GM12878 (cell line): ENCODE results near the gene AATF. TPM values are rescaled to one million over a fixed set of nuclear protein-coding genes. Genes with fewer than 3 reads are reported as not detected.

Source experiments
- ATAC-seq: fragments of 200-7000 bp; cut with Tn5 transposase; 3 replicates; pipeline ENCODE4 v1.9.1; 2020; ENCODE audit warnings: mild to moderate bottlenecking, moderate library complexity
- BruUV-seq: library from RNA; stranded (reverse); fragments of 400-500 nt; replicated peaks from 2 replicates; lab custom pipeline; 2021; lab: Mats Ljungman, UMichigan
- CTCF ChIA-PET: fragments of 300-600 bp; sonication (Branson Sonifier 250); formaldehyde crosslinking; extraction: SDS; loops from one replicate; lab custom pipeline; 2021; ENCODE audit warnings: inconsistent platforms; lab: Yijun Ruan, JAX
- POLR2A ChIA-PET: fragments of 350-600 bp; formaldehyde crosslinking; extraction: SDS; loops from one replicate; lab custom pipeline; 2021; ENCODE audit warnings: inconsistent platforms; lab: Charles Lee
- RAD21 ChIA-PET: fragments of 300-600 bp; sonication (Branson Sonifier 250); formaldehyde crosslinking; loops from one replicate; lab custom pipeline; 2023; ENCODE audit warnings: antibody characterized with exemption; ENCODE audit not compliant: unreplicated experiment; lab: Charles Lee
- SMC1A ChIA-PET: fragments of 300-600 bp; sonication (Branson Sonifier 250); formaldehyde crosslinking; loops from one replicate; lab custom pipeline; 2023; ENCODE audit not compliant: unreplicated experiment, uncharacterized antibody; lab: Charles Lee
- DNase-seq: peaks from one replicate; pipeline ENCODE4 v3.0.0-alpha.2; 2011; ENCODE audit warnings: low read depth, low spot score
- FAIRE-seq: peaks from 3 replicates; lab custom pipeline; 2011; peaks lifted over from hg19 to GRCh38; lab: Jason Lieb, UNC
- H2AFZ ChIP-seq: 2 replicates; pipeline ENCODE4 v1.6.0; 2011; ENCODE audit warnings: low read depth, low read length, control low read depth; ENCODE audit not compliant: control insufficient read depth
- H3K27ac ChIP-seq: 2 replicates; pipeline ENCODE4 v1.5.1; 2011; ENCODE audit warnings: control low read depth; ENCODE audit not compliant: control insufficient read depth, insufficient read depth
- H3K27me3 ChIP-seq, 2 experiments: replicated peaks in 1 of 2; 2 replicates each; pipeline versions ENCODE4 v1.6.0 to v1.6.1; 2011; ENCODE audit warnings: low read length in 1 of 2; ENCODE audit not compliant: control insufficient read depth in 2 of 2, insufficient read depth in 2 of 2
- H3K36me3 ChIP-seq, 2 experiments: 2 replicates each; pipeline ENCODE4 v1.5.1; 2011; ENCODE audit warnings: low read length in 1 of 2; ENCODE audit not compliant: control insufficient read depth in 2 of 2, insufficient read depth in 2 of 2
- H3K4me1 ChIP-seq: 2 replicates; pipeline ENCODE4 v1.6.1; 2011; ENCODE audit warnings: mild to moderate bottlenecking, low read length, moderate library complexity, mixed read lengths; ENCODE audit not compliant: control insufficient read depth, insufficient read depth
- H3K4me2 ChIP-seq: 2 replicates; pipeline ENCODE4 v1.6.0; 2011; ENCODE audit warnings: control low read depth; ENCODE audit not compliant: control insufficient read depth, insufficient read depth
- H3K4me3 ChIP-seq: fragments of 200-600 bp; sonication (generic); 2 replicates; pipeline ENCODE4 v1.5.1; 2016
- H3K79me2 ChIP-seq: 2 replicates; pipeline ENCODE4 v1.6.0; 2011; ENCODE audit warnings: low read length; ENCODE audit not compliant: control insufficient read depth, insufficient read depth
- H3K9ac ChIP-seq: 2 replicates; pipeline ENCODE4 v1.8.0; 2011; ENCODE audit warnings: low read length, control low read depth, mixed read lengths; ENCODE audit not compliant: control insufficient read depth, insufficient read depth
- H3K9me3 ChIP-seq: replicated peaks from 3 replicates; pipeline ENCODE4 v1.5.1; 2011; ENCODE audit warnings: mild to moderate bottlenecking, low read length; ENCODE audit not compliant: control insufficient read depth, insufficient read depth
- H4K20me1 ChIP-seq: 2 replicates; pipeline ENCODE4 v1.6.0; 2011; ENCODE audit not compliant: control insufficient read depth, insufficient read depth
- CREB1 ChIP-seq: IDR thresholded peaks from 2 replicates; pipeline ENCODE4 v1.6.1; 2012; ENCODE audit warnings: low read depth, mild to moderate bottlenecking, inconsistent platforms
- CREM ChIP-seq: IDR thresholded peaks from 2 replicates; pipeline ENCODE4 v1.6.1; 2014; ENCODE audit warnings: antibody characterized with exemption, low read depth
- DPF2 ChIP-seq: fragments of 450-650 bp; IDR thresholded peaks from 2 replicates; pipeline ENCODE4 v1.6.1; 2017; ENCODE audit warnings: mild to moderate bottlenecking
- EED ChIP-seq: sonication (generic); IDR thresholded peaks from 2 replicates; pipeline ENCODE4 v1.6.1; 2016; ENCODE audit warnings: antibody characterized with exemption, low read depth
- GABPA ChIP-seq: IDR thresholded peaks from 2 replicates; pipeline ENCODE4 v1.6.1; 2014; ENCODE audit warnings: antibody characterized with exemption, low read depth, mild to moderate bottlenecking, inconsistent platforms
- HDAC6 ChIP-seq: fragments of 200-600 bp; sonication (generic); IDR thresholded peaks from one replicate; pipeline ENCODE4 v1.8.0; 2017; ENCODE audit warnings: antibody characterized with exemption; ENCODE audit not compliant: unreplicated experiment
- HDGF ChIP-seq: fragments of 450-650 bp; IDR thresholded peaks from 2 replicates; pipeline ENCODE4 v1.6.1; 2016; ENCODE audit warnings: antibody characterized with exemption
- JUND ChIP-seq: IDR thresholded peaks from 2 replicates; pipeline ENCODE4 v1.6.1; 2012; ENCODE audit warnings: low read depth, mild to moderate bottlenecking, low read length, improper control_type of control experiment, moderate library complexity
- KLF5 ChIP-seq: fragments of 450-650 bp; IDR thresholded peaks from 2 replicates; pipeline ENCODE4 v1.6.1; 2014; ENCODE audit warnings: mild to moderate bottlenecking; ENCODE audit not compliant: partially characterized antibody
- NFYA ChIP-seq: IDR thresholded peaks from 2 replicates; pipeline ENCODE4 v1.6.1; 2011; ENCODE audit warnings: low read depth, mild to moderate bottlenecking, low read length, improper control_type of control experiment, borderline replicate concordance
- RELA ChIP-seq: fragments of 450-650 bp; IDR thresholded peaks from 2 replicates; pipeline ENCODE4 v1.8.0; 2014; ENCODE audit warnings: borderline replicate concordance; ENCODE audit not compliant: partially characterized antibody
- YBX1 ChIP-seq: fragments of 450-650 bp; IDR thresholded peaks from 2 replicates; pipeline ENCODE4 v1.6.1; 2016; ENCODE audit warnings: antibody characterized with exemption
- ZNF622 ChIP-seq: fragments of 450-650 bp; IDR thresholded peaks from 2 replicates; pipeline ENCODE4 v1.6.1; 2017; ENCODE audit warnings: mild to moderate bottlenecking, inconsistent platforms
- ZSCAN29 ChIP-seq: fragments of 450-650 bp; IDR thresholded peaks from 2 replicates; pipeline ENCODE4 v1.6.1; 2017; ENCODE audit warnings: mild to moderate bottlenecking, moderate library complexity
- WGBS: methylation state at CpG from one replicate; pipeline ENCODE4 v1.1.6; 2016; ENCODE audit warnings: low lambda C conversion rate; ENCODE audit not compliant: insufficient replicate concordance, insufficient coverage; ENCODE audit errors: missing lambda C conversion rate; 5-methylcytosine and 5-hydroxymethylcytosine counted together
- in situ Hi-C: fragments of 300-500 bp; cut with MboI; formaldehyde crosslinking; loops from 9 replicates; pipeline ENCODE4 v1.14.3; 2018; ENCODE audit warnings: mixed read lengths
- intact Hi-C: fragments of 100-400 bp; cut with micrococcal nuclease; formaldehyde crosslinking; loops from one replicate; pipeline ENCODE4 v1.14.2; 2022; ENCODE audit not compliant: unreplicated experiment
- polyA plus RNA-seq, 11 experiments: library from polyadenylated mRNA; depleted of rRNA in 4 of 11; unstranded in 6 of 11; stranded (reverse) in 5 of 11; fragments of >200 nt; fragmentation: Nextera tagmentation in 4 of 11; fragmentation: Illumina TruSeq in 1 of 11; extraction: Ambion mirVana in 4 of 11; extraction: Trizol in 1 of 11; gene quantifications; 1 replicate in 1 of 11; 2 replicates in 10 of 11; pipeline versions ENCODE4 v1.2.1 to v1.2.3, GENCODE V29; 2011 to 2016; ENCODE audit warnings: inconsistent platforms in 2 of 11, missing spikeins in 2 of 11, low read depth in 1 of 11
- total RNA-seq, 4 experiments: library from RNA; depleted of rRNA in 3 of 4; stranded (reverse); fragments of >200 nt in 3 of 4; fragmentation: Illumina TruSeq in 1 of 4; extraction: Trizol in 1 of 4; gene quantifications; 2 replicates each; pipeline versions ENCODE4 v1.2.1 to v1.2.3, GENCODE V29; 2013 to 2021
- TF ChIP-seq, protein P1 (sequence below): IDR thresholded peaks from 2 replicates; pipeline ENCODE4 v1.6.1; 2011; ENCODE audit warnings: low read depth, low read length, improper control_type of control experiment, borderline replicate concordance
- TF ChIP-seq, protein P2 (sequence below): fragments of 450-650 bp; formaldehyde crosslinking; IDR thresholded peaks from 2 replicates; pipeline ENCODE4 v1.5.0; 2022; ENCODE audit warnings: mild to moderate bottlenecking, missing genetic modification characterization
- TF ChIP-seq, protein P3 (sequence below): IDR thresholded peaks from 2 replicates; pipeline ENCODE4 v1.6.1; 2011; ENCODE audit warnings: borderline replicate concordance, low read depth, mild to moderate bottlenecking, moderate library complexity, mixed read lengths, low read length; ENCODE audit not compliant: insufficient read depth; ENCODE audit errors: extremely low read length
- TF ChIP-seq, protein P4 (sequence below): fragments of 150-350 bp; IDR thresholded peaks from 2 replicates; pipeline ENCODE4 v1.6.1; 2014; ENCODE audit warnings: mild to moderate bottlenecking, low read depth, low read length

AATF gene
- total and polyA plus RNA-seq, 10 of the 15 experiments (the other 5 are each of a cell fraction or from before 2014, with no cell fraction given): 36.8 to 110 (median 77.9) TPM

DNA sequence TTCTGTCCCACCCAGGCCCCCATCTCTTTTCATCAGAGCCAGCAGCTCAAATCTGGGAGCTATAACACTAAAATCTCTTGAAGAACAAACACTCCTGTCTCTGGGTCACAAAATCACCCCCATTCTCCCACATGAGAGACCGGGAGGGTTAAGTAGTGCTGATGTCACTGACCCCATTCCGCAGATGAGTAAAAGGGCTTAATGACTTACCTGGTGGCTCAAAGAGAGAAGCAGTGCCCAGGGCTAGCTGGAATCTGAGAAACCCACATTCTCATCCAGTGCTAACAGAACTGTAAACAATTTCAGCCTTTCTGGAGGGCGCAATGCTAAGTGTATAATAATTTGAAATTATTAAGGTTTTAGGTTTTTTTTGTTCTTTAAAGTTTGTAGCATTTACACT lies 37.8 kb upstream of the AATF start:
- no TSS peak for BruUV-seq
- 57% methylated on average over 3 of the region's 3 CpGs for WGBS
- H4K20me1 ChIP-seq: no peaks in the 10 kb centered on the region

More for the DNA sequence above, 37.8 kb upstream of the AATF start:
- no peaks in the 10 kb centered on the region for H3K9me3 ChIP-seq
- no peak overlapping the region for H3K4me2 ChIP-seq
- H2AFZ ChIP-seq: no peak overlapping the region
- H3K9ac ChIP-seq: no peak overlapping the region
- SMC1A ChIA-PET: no interaction called here
- FAIRE-seq (no peak), DNase-seq (no peak), ATAC-seq (no peak)
- no peaks in the 10 kb centered on the region for H3K4me1 ChIP-seq
- no peaks in the 10 kb centered on the region for H3K36me3 ChIP-seq
- no peaks in the 10 kb centered on the region; a peak in 1 of 4 replicates for H3K27me3 ChIP-seq
- no peak overlapping the region for H3K27ac ChIP-seq
- POLR2A ChIA-PET: no interaction called here
- intact Hi-C loops (no loop called here), in situ Hi-C loops (no loop called here)
- no peak overlapping the region for H3K4me3 ChIP-seq
- RAD21 ChIA-PET: no interaction called here
- CTCF ChIA-PET: no interaction called here
- no peak for TF ChIP-seq HDAC6
- TF ChIP-seq KLF5: no peak
- TF ChIP-seq CREB1: no peak
- TF ChIP-seq ZNF622: no peak
- TF ChIP-seq JUND: no peak
- TF ChIP-seq, protein P1, sequence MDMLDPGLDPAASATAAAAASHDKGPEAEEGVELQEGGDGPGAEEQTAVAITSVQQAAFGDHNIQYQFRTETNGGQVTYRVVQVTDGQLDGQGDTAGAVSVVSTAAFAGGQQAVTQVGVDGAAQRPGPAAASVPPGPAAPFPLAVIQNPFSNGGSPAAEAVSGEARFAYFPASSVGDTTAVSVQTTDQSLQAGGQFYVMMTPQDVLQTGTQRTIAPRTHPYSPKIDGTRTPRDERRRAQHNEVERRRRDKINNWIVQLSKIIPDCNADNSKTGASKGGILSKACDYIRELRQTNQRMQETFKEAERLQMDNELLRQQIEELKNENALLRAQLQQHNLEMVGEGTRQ: no peak
- TF ChIP-seq HDGF: no peak
- no peak for TF ChIP-seq EED
- TF ChIP-seq CREM: no peak
- TF ChIP-seq NFYA: no peak
- no peak for TF ChIP-seq GABPA
- TF ChIP-seq ZSCAN29: no peak
- TF ChIP-seq RELA: no peak
- TF ChIP-seq, protein P2, sequence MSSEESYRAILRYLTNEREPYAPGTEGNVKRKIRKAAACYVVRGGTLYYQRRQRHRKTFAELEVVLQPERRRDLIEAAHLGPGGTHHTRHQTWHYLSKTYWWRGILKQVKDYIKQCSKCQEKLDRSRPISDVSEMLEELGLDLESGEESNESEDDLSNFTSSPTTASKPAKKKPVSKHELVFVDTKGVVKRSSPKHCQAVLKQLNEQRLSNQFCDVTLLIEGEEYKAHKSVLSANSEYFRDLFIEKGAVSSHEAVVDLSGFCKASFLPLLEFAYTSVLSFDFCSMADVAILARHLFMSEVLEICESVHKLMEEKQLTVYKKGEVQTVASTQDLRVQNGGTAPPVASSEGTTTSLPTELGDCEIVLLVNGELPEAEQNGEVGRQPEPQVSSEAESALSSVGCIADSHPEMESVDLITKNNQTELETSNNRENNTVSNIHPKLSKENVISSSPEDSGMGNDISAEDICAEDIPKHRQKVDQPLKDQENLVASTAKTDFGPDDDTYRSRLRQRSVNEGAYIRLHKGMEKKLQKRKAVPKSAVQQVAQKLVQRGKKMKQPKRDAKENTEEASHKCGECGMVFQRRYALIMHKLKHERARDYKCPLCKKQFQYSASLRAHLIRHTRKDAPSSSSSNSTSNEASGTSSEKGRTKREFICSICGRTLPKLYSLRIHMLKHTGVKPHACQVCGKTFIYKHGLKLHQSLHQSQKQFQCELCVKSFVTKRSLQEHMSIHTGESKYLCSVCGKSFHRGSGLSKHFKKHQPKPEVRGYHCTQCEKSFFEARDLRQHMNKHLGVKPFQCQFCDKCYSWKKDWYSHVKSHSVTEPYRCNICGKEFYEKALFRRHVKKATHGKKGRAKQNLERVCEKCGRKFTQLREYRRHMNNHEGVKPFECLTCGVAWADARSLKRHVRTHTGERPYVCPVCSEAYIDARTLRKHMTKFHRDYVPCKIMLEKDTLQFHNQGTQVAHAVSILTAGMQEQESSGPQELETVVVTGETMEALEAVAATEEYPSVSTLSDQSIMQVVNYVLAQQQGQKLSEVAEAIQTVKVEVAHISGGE (CRISPR knock-in tag): no peak
- TF ChIP-seq, protein P3, sequence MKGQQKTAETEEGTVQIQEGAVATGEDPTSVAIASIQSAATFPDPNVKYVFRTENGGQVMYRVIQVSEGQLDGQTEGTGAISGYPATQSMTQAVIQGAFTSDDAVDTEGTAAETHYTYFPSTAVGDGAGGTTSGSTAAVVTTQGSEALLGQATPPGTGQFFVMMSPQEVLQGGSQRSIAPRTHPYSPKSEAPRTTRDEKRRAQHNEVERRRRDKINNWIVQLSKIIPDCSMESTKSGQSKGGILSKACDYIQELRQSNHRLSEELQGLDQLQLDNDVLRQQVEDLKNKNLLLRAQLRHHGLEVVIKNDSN: no peak
- TF ChIP-seq, protein P4, sequence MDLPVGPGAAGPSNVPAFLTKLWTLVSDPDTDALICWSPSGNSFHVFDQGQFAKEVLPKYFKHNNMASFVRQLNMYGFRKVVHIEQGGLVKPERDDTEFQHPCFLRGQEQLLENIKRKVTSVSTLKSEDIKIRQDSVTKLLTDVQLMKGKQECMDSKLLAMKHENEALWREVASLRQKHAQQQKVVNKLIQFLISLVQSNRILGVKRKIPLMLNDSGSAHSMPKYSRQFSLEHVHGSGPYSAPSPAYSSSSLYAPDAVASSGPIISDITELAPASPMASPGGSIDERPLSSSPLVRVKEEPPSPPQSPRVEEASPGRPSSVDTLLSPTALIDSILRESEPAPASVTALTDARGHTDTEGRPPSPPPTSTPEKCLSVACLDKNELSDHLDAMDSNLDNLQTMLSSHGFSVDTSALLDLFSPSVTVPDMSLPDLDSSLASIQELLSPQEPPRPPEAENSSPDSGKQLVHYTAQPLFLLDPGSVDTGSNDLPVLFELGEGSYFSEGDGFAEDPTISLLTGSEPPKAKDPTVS: no peak
- TF ChIP-seq DPF2: no peak
- no peak for TF ChIP-seq YBX1
- no peaks in the 10 kb centered on the region for H3K79me2 ChIP-seq
